NCI-H1694 treated with DMSO at 0.1 percent for 48 hours (cell line): ENCODE data around the gene SHKBP1.
"Not testable (repeated sequence)": the region's sequence is repeated elsewhere in the genome, so short reads cannot be mapped to it uniquely, and the experiment has no call there.

ENCODE experiments used
- DNase-seq: peaks from one replicate; lab custom pipeline; 2025; lab: John Stamatoyannopoulos, UW

The SHKBP1 gene

GRCh38 chr19:40555978-40556689 lies 20.5 kb upstream of the SHKBP1 start:
- DNase-seq = no peak

- DNase-seq = no peak
Measured at GRCh38 chr19:40556953-40557530, 19.6 kb upstream of the SHKBP1 start.

- no peak for DNase-seq
Measured at GRCh38 chr19:40559394-40559793, 17.3 kb upstream of the SHKBP1 start.

GRCh38 chr19:40560092-40560507 lies 16.6 kb upstream of the SHKBP1 start:
- DNase-seq = peak; percentile 80

GRCh38 chr19:40561947-40562346 lies 14.7 kb upstream of the SHKBP1 start:
- DNase-seq = no peak

GRCh38 chr19:40564535-40564934 lies 12.1 kb upstream of the SHKBP1 start:
- DNase-seq = not testable (repeated sequence)

- DNase-seq = no peak
Measured at GRCh38 chr19:40565355-40565754, 11.3 kb upstream of the SHKBP1 start.

- DNase-seq = peak; percentile 57
Measured at GRCh38 chr19:40565910-40566495, 10.7 kb upstream of the SHKBP1 start.

GRCh38 chr19:40567040-40567749 lies 9.5 kb upstream of the SHKBP1 start:
- DNase-seq = no peak

- no peak for DNase-seq
Measured at GRCh38 chr19:40567750-40568494, 8.8 kb upstream of the SHKBP1 start.

- peak; percentile 97 for DNase-seq
Measured at GRCh38 chr19:40570313-40571004, 6.2 kb upstream of the SHKBP1 start.

GRCh38 chr19:40571005-40571318 lies 5.7 kb upstream of the SHKBP1 start:
- no peak for DNase-seq

- DNase-seq = no peak
Measured at GRCh38 chr19:40571831-40572495, 4.7 kb upstream of the SHKBP1 start.

GRCh38 chr19:40575326-40575725 lies 1.3 kb upstream of the SHKBP1 start:
- DNase-seq = no peak

GRCh38 chr19:40576151-40576584 lies 505 bp upstream of the SHKBP1 start:
- no peak for DNase-seq

- no peak for DNase-seq
Measured at GRCh38 chr19:40578442-40578908, 1.8 kb downstream of the SHKBP1 start.

- DNase-seq = no peak
Measured at GRCh38 chr19:40580619-40581018, 3.9 kb downstream of the SHKBP1 start.

GRCh38 chr19:40581531-40581930 lies 4.9 kb downstream of the SHKBP1 start:
- no peak for DNase-seq

- DNase-seq = no peak
Measured at GRCh38 chr19:40582467-40582866, 5.8 kb downstream of the SHKBP1 start.

- no peak for DNase-seq
Measured at GRCh38 chr19:40583283-40583682, 6.6 kb downstream of the SHKBP1 start.

GRCh38 chr19:40584007-40584406 lies 7.3 kb downstream of the SHKBP1 start:
- peak; percentile 12 for DNase-seq
